Epidermal melanocyte (primary cell): Measurements from ENCODE around the gene LRAT.

Source experiments
- DNase-seq: peaks from one replicate; pipeline ENCODE4 v3.0.0; 2011; ENCODE audit warnings: low spot score; ENCODE audit not compliant: insufficient read length

The LRAT gene

GRCh38 chr4:154760895-154761294 is 17.1 kb downstream of the LRAT start:
- DNase-seq: no peak

GRCh38 chr4:154778264-154778663 is 34.5 kb downstream of the LRAT start:
- DNase-seq: no peak

GRCh38 chr4:154779362-154779947 is 35.7 kb downstream of the LRAT start:
- peak; percentile 66 for DNase-seq

DNA sequence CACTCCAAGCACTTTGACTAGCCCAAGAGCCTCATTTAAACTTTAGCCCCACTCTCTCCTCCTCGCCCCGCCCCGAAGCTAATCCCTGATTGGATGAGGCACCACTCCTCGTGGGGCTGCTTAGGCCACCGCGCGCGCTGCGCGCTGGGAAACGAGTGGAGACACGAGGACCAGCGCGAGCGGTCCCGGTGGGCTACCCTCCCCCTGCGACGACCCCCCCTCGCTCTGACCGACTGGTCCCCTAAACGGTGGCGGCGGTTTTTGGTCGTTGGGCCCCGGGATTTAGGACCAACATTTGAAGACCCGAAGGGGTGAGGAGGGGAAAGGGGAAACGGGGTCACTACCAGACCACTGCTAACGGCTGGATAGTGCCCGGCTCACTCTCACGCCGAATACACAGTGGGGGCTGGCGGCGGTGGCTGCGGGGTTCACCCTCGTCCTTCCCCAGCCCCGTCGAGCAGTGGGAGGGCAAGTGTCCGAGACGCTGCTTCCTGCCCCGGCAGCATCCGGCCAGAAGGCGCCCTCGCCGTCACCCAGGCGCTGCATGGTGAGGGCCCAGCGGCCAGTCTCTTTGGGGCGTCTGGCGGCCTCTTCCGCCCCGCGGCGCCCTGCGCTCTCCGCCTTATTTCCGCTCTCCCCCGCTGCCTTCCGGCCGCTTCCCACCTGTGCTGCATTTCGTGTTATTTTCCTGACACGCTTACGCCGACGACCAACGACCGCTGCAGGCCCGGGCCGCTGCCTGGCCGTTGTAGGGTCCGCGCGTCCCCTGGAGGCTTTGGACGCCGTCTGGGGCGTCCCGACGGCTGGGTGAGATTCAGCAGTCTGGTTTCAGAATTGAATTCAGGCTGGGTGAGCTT is 37.6 kb downstream of the LRAT start, which contains the start of gene RBM46:
TSS of gene RBM46 (plus strand) at position 147 of the 857 bp plus-strand sequence. CDS start 15,481 bp downstream, outside the sequence.
- DNase-seq: no peak

GRCh38 chr4:154781983-154782293 is 38.1 kb downstream of the LRAT start:
- DNase-seq: no peak
